ENCODE data around the gene ADM2.

Gene ADM2

DNA sequence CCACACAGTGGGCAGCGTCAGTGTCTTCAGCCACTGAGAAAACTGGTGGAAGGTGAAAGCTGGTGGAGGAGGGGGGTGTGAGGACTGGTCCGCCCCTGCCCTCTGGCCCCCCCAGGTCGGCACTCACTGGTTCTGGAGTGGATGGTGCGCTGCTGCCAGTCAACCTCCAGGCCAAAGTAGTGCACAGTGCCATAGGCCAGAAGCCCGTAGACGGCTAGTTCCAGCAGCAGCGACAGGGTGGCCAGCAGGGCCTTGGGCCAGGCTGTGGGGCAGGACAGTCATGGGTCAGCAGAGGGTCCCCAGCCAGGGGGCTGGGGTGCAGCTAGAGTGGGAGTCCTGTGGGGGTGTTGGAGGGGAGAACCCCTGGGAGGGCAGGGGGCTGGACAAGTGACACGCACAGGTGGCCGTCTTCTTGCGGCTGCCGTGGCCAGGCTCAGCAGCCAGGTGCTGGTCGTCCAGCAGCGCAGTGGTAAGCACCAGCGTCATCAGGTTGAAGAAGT lies 24.0 kb downstream of the ADM2 start:
- H3K4me3 ChIP-seq (ENCODE audit: low read length), result no peak overlapping the region
- TF ChIP-seq, protein P1, sequence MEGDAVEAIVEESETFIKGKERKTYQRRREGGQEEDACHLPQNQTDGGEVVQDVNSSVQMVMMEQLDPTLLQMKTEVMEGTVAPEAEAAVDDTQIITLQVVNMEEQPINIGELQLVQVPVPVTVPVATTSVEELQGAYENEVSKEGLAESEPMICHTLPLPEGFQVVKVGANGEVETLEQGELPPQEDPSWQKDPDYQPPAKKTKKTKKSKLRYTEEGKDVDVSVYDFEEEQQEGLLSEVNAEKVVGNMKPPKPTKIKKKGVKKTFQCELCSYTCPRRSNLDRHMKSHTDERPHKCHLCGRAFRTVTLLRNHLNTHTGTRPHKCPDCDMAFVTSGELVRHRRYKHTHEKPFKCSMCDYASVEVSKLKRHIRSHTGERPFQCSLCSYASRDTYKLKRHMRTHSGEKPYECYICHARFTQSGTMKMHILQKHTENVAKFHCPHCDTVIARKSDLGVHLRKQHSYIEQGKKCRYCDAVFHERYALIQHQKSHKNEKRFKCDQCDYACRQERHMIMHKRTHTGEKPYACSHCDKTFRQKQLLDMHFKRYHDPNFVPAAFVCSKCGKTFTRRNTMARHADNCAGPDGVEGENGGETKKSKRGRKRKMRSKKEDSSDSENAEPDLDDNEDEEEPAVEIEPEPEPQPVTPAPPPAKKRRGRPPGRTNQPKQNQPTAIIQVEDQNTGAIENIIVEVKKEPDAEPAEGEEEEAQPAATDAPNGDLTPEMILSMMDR (conservative IDR thresholded peaks at IDR 0.05; ENCODE audit: low read depth, low read length), result no peak
- no peak for DNase-seq (ENCODE audit: low read depth)

DNA sequence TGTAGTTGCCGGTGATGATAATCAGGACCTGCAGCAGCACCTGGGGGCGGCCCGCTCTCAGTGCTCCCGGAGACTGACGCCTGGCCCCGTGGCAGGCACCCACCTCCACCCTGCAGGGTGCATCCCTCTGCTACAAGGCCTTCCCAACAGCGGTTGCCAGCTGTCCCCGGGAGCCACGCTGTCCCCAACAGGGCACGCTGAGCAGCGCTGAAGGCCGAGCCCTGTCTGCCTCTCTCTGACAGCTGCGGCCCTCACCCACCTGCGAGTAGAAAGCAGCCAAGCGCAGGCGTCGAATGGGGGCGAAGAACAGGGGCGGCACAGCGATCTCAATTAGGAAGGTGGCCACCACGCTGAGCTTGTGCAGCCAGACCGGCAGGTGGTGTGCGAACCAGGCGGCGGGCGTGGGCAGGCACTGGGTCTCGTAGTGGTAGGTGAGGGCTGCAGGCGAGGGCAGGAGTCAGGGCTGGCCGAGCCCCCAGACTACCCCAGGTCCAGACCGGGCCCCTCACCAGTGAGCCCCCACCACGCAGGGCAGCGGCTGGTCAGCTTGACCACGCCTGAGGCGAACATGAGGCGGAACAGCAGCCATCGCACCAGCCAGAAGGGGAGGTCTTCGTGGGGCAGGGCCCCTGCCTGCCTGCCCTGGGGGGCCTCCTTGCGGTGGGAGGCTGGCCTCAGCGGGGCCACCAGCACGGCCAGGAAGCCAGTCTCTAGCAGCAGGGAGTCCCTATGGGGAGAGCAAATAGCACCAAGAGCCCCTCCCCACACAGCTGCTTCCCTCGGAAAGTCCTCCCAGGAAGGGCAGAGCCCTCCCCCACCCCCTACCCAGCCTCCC lies 24.6 kb downstream of the ADM2 start:
- peak overlapping the region; percentile 93 for H3K4me3 ChIP-seq (ENCODE audit: low read length)
- no peak for DNase-seq (ENCODE audit: low read depth)
- TF ChIP-seq, protein P1 (conservative IDR thresholded peaks at IDR 0.05; ENCODE audit: low read depth, low read length), result no peak

DNA sequence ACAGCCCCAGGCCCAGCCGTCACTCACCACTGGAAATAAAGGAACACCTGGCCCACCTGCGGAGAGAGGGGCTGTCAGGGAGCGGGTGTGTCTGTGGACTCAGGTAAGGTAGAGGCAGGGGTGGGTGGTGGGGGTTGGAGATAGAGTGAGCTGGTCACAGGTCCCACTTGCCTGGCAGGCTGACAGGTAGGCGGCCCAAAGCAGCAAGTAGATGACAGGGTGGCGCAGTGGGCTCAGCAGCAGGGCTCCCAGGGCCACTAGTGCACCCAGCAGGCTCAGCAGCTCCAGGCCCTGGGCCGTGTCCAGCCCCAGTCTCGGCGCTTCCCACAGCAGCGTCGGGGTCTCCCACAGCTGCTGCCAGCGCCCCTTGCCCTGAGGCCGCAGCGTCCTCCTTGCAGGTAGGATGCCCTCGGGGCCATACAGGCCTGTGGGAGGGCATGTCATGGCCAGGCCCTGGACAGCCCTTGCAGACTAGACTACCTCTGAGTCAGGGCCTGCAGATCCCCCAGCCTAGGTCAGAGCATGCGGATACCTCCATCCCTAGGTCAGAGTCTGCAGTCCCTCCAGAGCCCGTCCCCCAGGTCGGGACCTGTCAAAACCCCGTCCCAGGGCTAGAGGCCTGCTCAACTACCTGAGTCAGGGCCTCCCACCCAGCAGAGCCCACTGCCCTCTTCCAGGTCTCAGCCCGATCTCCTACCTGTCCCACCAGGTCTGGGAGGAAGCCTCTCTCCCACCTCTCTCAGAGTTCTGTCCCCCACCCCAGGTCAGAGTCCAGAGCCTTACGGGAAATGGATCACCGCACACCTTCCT lies 25.5 kb downstream of the ADM2 start:
- no peak for DNase-seq (ENCODE audit: low read depth)
- TF ChIP-seq, protein P1 (conservative IDR thresholded peaks at IDR 0.05; ENCODE audit: low read depth, low read length), result no peak
- H3K4me3 ChIP-seq (ENCODE audit: low read length), result peak overlapping the region; percentile 93

DNA sequence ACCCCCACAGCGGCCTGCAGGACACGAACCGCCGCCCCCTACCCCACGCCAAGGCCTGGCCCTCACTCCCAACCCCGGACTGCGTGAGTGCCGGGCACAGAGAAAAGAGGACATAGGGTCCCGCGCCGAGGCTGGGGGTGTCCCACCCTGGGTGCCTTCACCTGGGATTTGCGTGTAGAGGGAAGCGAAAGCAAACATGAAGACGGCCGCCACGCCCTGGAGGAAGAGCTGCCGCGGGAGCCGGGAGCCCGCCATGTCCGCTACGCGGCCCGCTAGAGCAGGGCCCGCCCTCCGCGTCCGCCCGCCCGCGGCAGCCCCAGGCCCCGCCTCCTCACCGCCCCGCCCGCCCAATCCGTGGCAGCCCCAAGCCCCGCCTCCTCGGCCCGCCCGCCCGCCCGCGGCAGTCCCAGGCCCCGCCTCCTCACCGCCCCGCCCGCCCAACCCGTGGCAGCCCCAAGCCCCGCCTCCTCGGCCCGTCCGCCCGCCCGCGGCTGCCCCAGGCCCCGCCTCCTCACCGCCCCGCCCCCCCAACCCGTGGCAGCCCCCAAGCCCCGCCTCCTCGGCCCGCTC lies 26.2 kb downstream of the ADM2 start, which contains the start of gene LMF2:
Gene LMF2 (minus strand): TSS at position 282 of the 570 bp plus-strand sequence. CDS start 27 bp downstream, at position 255.
- no peak for DNase-seq (ENCODE audit: low read depth)
- TF ChIP-seq, protein P1 (conservative IDR thresholded peaks at IDR 0.05; ENCODE audit: low read depth, low read length), result no peak
- H3K4me3 ChIP-seq (ENCODE audit: low read length), result peak within 1 kb of the TSS; percentile 93

DNA sequence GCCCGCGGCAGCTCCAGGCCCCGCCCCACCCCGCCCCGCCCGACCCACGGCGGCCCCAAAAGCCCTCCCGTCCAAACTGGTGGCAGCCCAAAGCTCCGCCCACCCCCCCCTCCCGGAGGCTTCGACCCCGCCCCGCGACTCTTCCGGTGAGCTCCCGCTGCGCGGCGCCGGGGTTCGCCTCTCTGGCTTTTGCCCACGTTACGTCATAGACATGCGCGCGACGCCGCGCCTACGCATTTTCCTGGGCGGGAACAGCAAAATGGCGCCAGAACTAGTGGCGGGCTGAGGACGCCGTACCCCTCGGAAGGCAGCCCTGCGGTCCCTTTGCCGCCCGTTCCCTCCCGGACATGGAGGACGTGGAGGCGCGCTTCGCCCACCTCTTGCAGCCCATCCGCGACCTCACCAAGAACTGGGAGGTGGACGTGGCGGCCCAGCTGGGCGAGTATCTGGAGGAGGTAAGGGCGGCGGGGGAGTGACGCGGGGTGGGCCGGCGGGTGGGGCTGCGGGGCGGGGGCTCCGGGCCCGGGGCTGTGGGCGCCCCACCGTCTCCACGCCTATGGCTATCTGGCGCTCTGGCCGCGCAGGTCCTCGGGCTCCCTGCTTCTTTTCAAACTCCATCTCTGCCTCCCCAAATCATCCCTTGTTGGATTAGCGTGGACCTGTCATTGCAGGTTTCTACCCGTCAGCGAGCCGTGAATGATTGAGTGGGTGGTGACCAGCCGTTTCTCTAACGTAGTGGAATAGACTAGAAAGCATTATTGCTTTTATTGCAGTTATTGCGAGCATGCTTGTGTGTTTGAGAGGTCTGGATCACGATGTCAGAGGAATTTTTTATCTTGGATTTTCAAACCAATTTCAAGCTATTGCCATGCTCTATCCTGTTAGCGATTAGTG lies 26.9 kb downstream of the ADM2 start, which contains the start of gene NCAPH2:
Gene NCAPH2 (plus strand): TSS at position 234 of the 894 bp plus-strand sequence. CDS start 114 bp downstream, at position 348.
- peak within 1 kb of the TSS; percentile 93 for H3K4me3 ChIP-seq (ENCODE audit: low read length)
- peak; percentile 82 for DNase-seq (ENCODE audit: low read depth)
- TF ChIP-seq, protein P1 (conservative IDR thresholded peaks at IDR 0.05; ENCODE audit: low read depth, low read length), result no peak

DNA sequence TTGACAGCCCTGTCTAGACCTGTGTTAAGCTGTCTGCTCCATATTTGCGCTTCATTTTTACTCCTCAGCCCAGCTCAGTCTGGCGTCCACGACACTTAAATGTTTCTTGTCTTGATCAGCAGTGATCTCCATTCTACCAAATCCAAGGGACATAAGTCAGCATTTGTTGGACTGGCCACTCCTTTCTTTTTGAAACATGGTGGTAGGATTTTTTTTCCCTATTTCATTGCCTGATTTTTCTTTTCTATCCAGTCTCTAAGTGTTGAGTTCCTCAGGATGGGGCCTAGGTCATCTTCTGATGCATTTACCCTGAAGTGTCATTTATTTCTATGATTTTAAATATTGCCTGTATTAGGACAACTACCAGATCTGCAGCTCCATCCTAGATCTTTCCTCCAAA lies 27.6 kb downstream of the ADM2 start:
- no peak for DNase-seq (ENCODE audit: low read depth)
- peak overlapping the region; percentile 73 for H3K4me3 ChIP-seq (ENCODE audit: low read length)
- TF ChIP-seq, protein P1 (conservative IDR thresholded peaks at IDR 0.05; ENCODE audit: low read depth, low read length), result no peak

Measured in retinal pigment epithelial cell (primary cell).